Urinary bladder (tissue), 4 donors: ENCODE results near the gene ALOX15. TPM values are rescaled to one million over a fixed set of nuclear protein-coding genes. Genes with fewer than 3 reads are reported as not detected.

Experiments used
- DNase-seq: peaks from one replicate; pipeline ENCODE4 v3.0.0-alpha.2; 2015; ENCODE audit errors: extremely low spot score
- H3K27ac ChIP-seq: one replicate; pipeline ENCODE4 v1.5.1; 2013; ENCODE audit warnings: low read depth, mild to moderate bottlenecking, moderate library complexity
- H3K36me3 ChIP-seq: one replicate; pipeline ENCODE4 v1.6.1; 2013; ENCODE audit warnings: mild to moderate bottlenecking, moderate library complexity; ENCODE audit not compliant: insufficient read depth
- H3K4me1 ChIP-seq: one replicate; pipeline ENCODE4 v1.6.1; 2013; ENCODE audit warnings: mild to moderate bottlenecking, moderate library complexity; ENCODE audit not compliant: insufficient read depth
- H3K4me3 ChIP-seq: one replicate; pipeline ENCODE4 v1.5.1; 2013; ENCODE audit warnings: low read depth, low read length
- WGBS: extraction: QIAGEN DNeasy Blood & Tissue Kit; methylation state at CpG from one replicate; pipeline ENCODE4 v1.1.7; 2013; 5-methylcytosine and 5-hydroxymethylcytosine counted together
- polyA plus RNA-seq: library from polyadenylated mRNA; stranded (reverse); fragments of 200-250 nt; gene quantifications from one replicate; pipeline ENCODE4 v1.2.3, GENCODE V29; 2013
- small RNA-seq: library from RNA; depleted of rRNA; stranded (forward); fragments of <200 nt; gene quantifications from one replicate; pipeline ENCODE3, GENCODE V24; 2014
- total RNA-seq: library from RNA; depleted of rRNA; stranded (reverse); fragments of >200 nt; gene quantifications from one replicate; pipeline ENCODE4 v1.2.3, GENCODE V29; 2014
- donor health status: healthy with polysubstance abuse.
- donor health status: healthy.

The ALOX15 gene
- total and polyA plus RNA-seq, 2 donors = 0.06 to 2.6 TPM

- Histone ChIP-seq H3K27ac (no peak overlapping the region), H3K36me3 (no peaks in the 10 kb centered on the region), H3K4me3 (no peak overlapping the region), H3K4me1 (no peaks in the 10 kb centered on the region)
- DNase-seq = no peak
- 58% methylated on average over 7 of the region's 7 CpGs for WGBS
Observed at GRCh38 chr17:4582101-4582501, 59.4 kb downstream of the ALOX15 start.

Small RNA genes lying within 50 kb of the gene (small RNA-seq; reads per million reads assigned to genes)
- not detected for gene RNU6-955P

Other genes with a start within 250 kb of the ALOX15 start
- 0.16 TPM for gene SPNS3, start 207.7 kb downstream of the ALOX15 start, total RNA-seq
- 0.46 TPM for gene SPNS3, start 207.7 kb downstream of the ALOX15 start, polyA plus RNA-seq
- 7.5 TPM for gene SPNS2, start 142.8 kb downstream of the ALOX15 start, total RNA-seq
- 28.2 TPM for gene SPNS2, start 142.8 kb downstream of the ALOX15 start, polyA plus RNA-seq
- 20.7 TPM for gene MYBBP1A, start 86.3 kb downstream of the ALOX15 start, total RNA-seq
- gene MYBBP1A, start 86.3 kb downstream of the ALOX15 start, polyA plus RNA-seq = 29.8 TPM
- 13.0 TPM for gene GGT6, start 81.1 kb downstream of the ALOX15 start, total RNA-seq
- gene GGT6, start 81.1 kb downstream of the ALOX15 start, polyA plus RNA-seq = 11.5 TPM
- 8.0 TPM for gene SMTNL2, start 57.1 kb downstream of the ALOX15 start, total RNA-seq
- 5.0 TPM for gene SMTNL2, start 57.1 kb downstream of the ALOX15 start, polyA plus RNA-seq
- 36.4 TPM for gene PELP1, start 62.5 kb upstream of the ALOX15 start, total RNA-seq
- gene PELP1, start 62.5 kb upstream of the ALOX15 start, polyA plus RNA-seq = 29.5 TPM
- 8.5 TPM for gene ARRB2, start 69.0 kb upstream of the ALOX15 start, total RNA-seq
- 26.3 TPM for gene ARRB2, start 69.0 kb upstream of the ALOX15 start, polyA plus RNA-seq
- gene MED11, start 89.8 kb upstream of the ALOX15 start, total RNA-seq = 13.1 TPM
- gene MED11, start 89.8 kb upstream of the ALOX15 start, polyA plus RNA-seq = 31.7 TPM
- gene ZMYND15, start 98.2 kb upstream of the ALOX15 start, total RNA-seq = 0.42 TPM
- 0.60 TPM for gene ZMYND15, start 98.2 kb upstream of the ALOX15 start, polyA plus RNA-seq
- gene CXCL16, start 98.2 kb upstream of the ALOX15 start, total RNA-seq = 3.2 TPM
- gene CXCL16, start 98.2 kb upstream of the ALOX15 start, polyA plus RNA-seq = 14.3 TPM
- not detected for gene TM4SF5, start 130.2 kb upstream of the ALOX15 start, total RNA-seq
- 0.18 TPM for gene TM4SF5, start 130.2 kb upstream of the ALOX15 start, polyA plus RNA-seq
- 0.95 TPM for gene VMO1, start 144.7 kb upstream of the ALOX15 start, total RNA-seq
- 2.4 TPM for gene VMO1, start 144.7 kb upstream of the ALOX15 start, polyA plus RNA-seq
- gene GLTPD2, start 147.3 kb upstream of the ALOX15 start, total RNA-seq = not detected
- 0.10 TPM for gene GLTPD2, start 147.3 kb upstream of the ALOX15 start, polyA plus RNA-seq
- gene PSMB6, start 154.5 kb upstream of the ALOX15 start, total RNA-seq = 60.5 TPM
- 214 TPM for gene PSMB6, start 154.5 kb upstream of the ALOX15 start, polyA plus RNA-seq
- gene PLD2, start 165.5 kb upstream of the ALOX15 start, total RNA-seq = 23.6 TPM
- 21.7 TPM for gene PLD2, start 165.5 kb upstream of the ALOX15 start, polyA plus RNA-seq
- 29.9 TPM for gene MINK1, start 191.7 kb upstream of the ALOX15 start, total RNA-seq
- 45.2 TPM for gene MINK1, start 191.7 kb upstream of the ALOX15 start, polyA plus RNA-seq